HepG2 (cell line): ENCODE results near the gene TST. TPM values are rescaled to one million over a fixed set of nuclear protein-coding genes. Genes with fewer than 3 reads are reported as not detected.

Source experiments
- AHDC1 ChIP-seq: sonication (generic); formaldehyde crosslinking; IDR thresholded peaks from 2 replicates; pipeline ENCODE4 v1.5.1; 2020; ENCODE audit warnings: mild to moderate bottlenecking, missing genetic modification reagents, borderline replicate concordance
- ETV6 ChIP-seq: sonication (generic); formaldehyde crosslinking; conservative IDR thresholded peaks from 2 replicates; pipeline ENCODE4 v1.4.0; 2020; ENCODE audit warnings: missing genetic modification reagents
- GMEB1 ChIP-seq: sonication (generic); formaldehyde crosslinking; IDR thresholded peaks from 2 replicates; pipeline ENCODE4 v1.5.1; 2020; ENCODE audit warnings: missing genetic modification reagents, mild to moderate bottlenecking, borderline replicate concordance
- HIC2 ChIP-seq: sonication (generic); formaldehyde crosslinking; IDR thresholded peaks from 2 replicates; pipeline ENCODE4 v1.9.0; 2022; ENCODE audit warnings: low read depth, missing genetic modification reagents
- MBNL3 ChIP-seq: fragments of 250-450 bp; sonication (Bioruptor Pico); conservative IDR thresholded peaks from 2 replicates; pipeline ENCODE4 v1.8.0; 2022; ENCODE audit warnings: mild to moderate bottlenecking, inconsistent platforms
- MXI1 ChIP-seq: IDR thresholded peaks from 3 replicates; pipeline ENCODE4 v1.6.1; 2012; ENCODE audit warnings: low read depth, low read length, inconsistent platforms, borderline replicate concordance
- NR1H2 ChIP-seq: sonication (generic); formaldehyde crosslinking; IDR thresholded peaks from 2 replicates; pipeline ENCODE4 v1.8.1; 2022; ENCODE audit warnings: low read depth, missing genetic modification reagents, borderline replicate concordance
- NR2C2 ChIP-seq: sonication (generic); formaldehyde crosslinking; IDR thresholded peaks from 2 replicates; pipeline ENCODE4 v1.4.0; 2020; ENCODE audit warnings: missing genetic modification reagents, mild to moderate bottlenecking, moderate library complexity, borderline replicate concordance
- POLR2G ChIP-seq: fragments of 200-400 bp; formaldehyde crosslinking; IDR thresholded peaks from 2 replicates; pipeline ENCODE4 v1.6.1; 2018; ENCODE audit warnings: mild to moderate bottlenecking, low read depth, low read length, moderate library complexity
- RAD21 ChIP-seq: fragments of 450-650 bp; formaldehyde crosslinking; IDR thresholded peaks from 2 replicates; pipeline ENCODE4 v1.5.0; 2020; ENCODE audit warnings: mild to moderate bottlenecking
- SKI ChIP-seq: fragments of 450-650 bp; IDR thresholded peaks from one replicate; pipeline ENCODE4 v1.6.1; 2018; ENCODE audit warnings: mild to moderate bottlenecking; ENCODE audit not compliant: partially characterized antibody
- TMF1 ChIP-seq: sonication (generic); formaldehyde crosslinking; IDR thresholded peaks from 2 replicates; pipeline ENCODE4 v1.8.1; 2022; ENCODE audit warnings: low read depth, missing genetic modification reagents
- TRIM24 ChIP-seq: sonication (generic); formaldehyde crosslinking; IDR thresholded peaks from 2 replicates; pipeline ENCODE4 v1.8.0; 2022; ENCODE audit warnings: mild to moderate bottlenecking, missing genetic modification reagents
- YEATS4 ChIP-seq: sonication (generic); formaldehyde crosslinking; IDR thresholded peaks from 2 replicates; pipeline ENCODE4 v1.4.0; 2020; ENCODE audit warnings: missing genetic modification reagents, borderline replicate concordance
- ZBTB38 ChIP-seq: sonication (generic); formaldehyde crosslinking; IDR thresholded peaks from 2 replicates; pipeline ENCODE4 v1.5.1; 2020; ENCODE audit warnings: mild to moderate bottlenecking, missing genetic modification reagents
- ZKSCAN8 ChIP-seq: IDR thresholded peaks from 2 replicates; pipeline ENCODE4 v1.6.1; 2016; ENCODE audit warnings: borderline replicate concordance, missing genetic modification reagents, missing compliant biosample characterization
- ZNF230 ChIP-seq: sonication (generic); formaldehyde crosslinking; IDR thresholded peaks from 2 replicates; pipeline ENCODE4 v1.4.0; 2020; ENCODE audit warnings: mild to moderate bottlenecking, missing genetic modification reagents
- ZNF549 ChIP-seq: sonication (generic); formaldehyde crosslinking; IDR thresholded peaks from 2 replicates; pipeline ENCODE4 v1.5.0; 2020; ENCODE audit warnings: missing genetic modification reagents
- ZNF570 ChIP-seq: sonication (generic); formaldehyde crosslinking; IDR thresholded peaks from 2 replicates; pipeline ENCODE4 v1.4.0; 2020; ENCODE audit warnings: mild to moderate bottlenecking, missing genetic modification reagents, borderline replicate concordance
- ZNF746 ChIP-seq: sonication (generic); formaldehyde crosslinking; IDR thresholded peaks from 2 replicates; pipeline ENCODE4 v1.8.0; 2022; ENCODE audit warnings: mild to moderate bottlenecking, missing genetic modification reagents
- polyA plus RNA-seq, 8 experiments: library from polyadenylated mRNA; depleted of rRNA in 3 of 8; stranded (reverse) in 7 of 8; unstranded in 1 of 8; fragments of >200 nt; fragmentation: Illumina TruSeq in 4 of 8; extraction: Trizol in 4 of 8; gene quantifications; 2 replicates each; pipeline versions ENCODE4 v1.2.1 to v1.2.3, GENCODE V29; 2011 to 2016; ENCODE audit warnings: low read depth in 4 of 8, missing spikeins in 1 of 8, mixed read lengths in 1 of 8; ENCODE audit not compliant: insufficient read depth in 1 of 8
- total RNA-seq, 5 experiments: library from RNA; depleted of rRNA; stranded (reverse); fragments of >200 nt; fragmentation: Illumina TruSeq; extraction: Trizol; gene quantifications; 2 replicates each; pipeline ENCODE4 v1.2.3, GENCODE V29; 2016; ENCODE audit warnings: low read depth in 1 of 5

TST gene
- total and polyA plus RNA-seq, 2 of the 13 experiments (the other 11 are each of a cell fraction or from before 2014, with no cell fraction given): 44.6 to 63.6 TPM

- peak; percentile 60; the same call in 1 of the 2 replicates for TF ChIP-seq YEATS4 (CRISPR knock-in tag)
- no peak for TF ChIP-seq AHDC1 (CRISPR knock-in tag)
- no peak for TF ChIP-seq ZNF230
- peak; percentile 27; the same call in 1 of the 2 replicates for TF ChIP-seq RAD21
- TF ChIP-seq NR1H2 (CRISPR knock-in tag): peak; percentile 31; the same call in 1 of the 2 replicates
- TF ChIP-seq ZBTB38 (CRISPR knock-in tag): peak; percentile 99
- no peak for TF ChIP-seq MXI1
- no peak for TF ChIP-seq ZNF570
- TF ChIP-seq GMEB1: 0 out of 2 replicates have a peak, but pooled peaks have one; percentile 21
- TF ChIP-seq ZKSCAN8 (CRISPR knock-in tag): peak; percentile 36; the same call in 1 of the 2 replicates
- TF ChIP-seq POLR2G: peak; percentile 61
- peak; percentile 81 for TF ChIP-seq SKI
- no peak for TF ChIP-seq ZNF549 (CRISPR knock-in tag)
- TF ChIP-seq ETV6 (CRISPR knock-in tag): no peak
- 0 out of 2 replicates have a peak, but pooled peaks have one; percentile 53 for TF ChIP-seq TRIM24 (CRISPR knock-in tag)
- no peak; the same call in 1 of the 2 replicates for TF ChIP-seq ZNF746 (CRISPR knock-in tag)
- TF ChIP-seq TMF1 (CRISPR knock-in tag): peak; percentile 40; the same call in 1 of the 2 replicates
- no peak for TF ChIP-seq MBNL3 (CRISPR knock-in tag)
- peak; percentile 99 for TF ChIP-seq HIC2 (CRISPR knock-in tag)
- peak; percentile 93 for TF ChIP-seq NR2C2 (CRISPR knock-in tag)
Measured at GRCh38 chr22:37023743-37024338, 4.6 kb upstream of the TST start (continued).
